ENCODE results near the gene SKOR2. TPM values are rescaled to one million over a fixed set of nuclear protein-coding genes. Genes with fewer than 3 reads are reported as not detected.

SKOR2 gene
- total and polyA plus RNA-seq, 4 donors, result 0.55 to 5.9 (median 3.2) TPM

DNA sequence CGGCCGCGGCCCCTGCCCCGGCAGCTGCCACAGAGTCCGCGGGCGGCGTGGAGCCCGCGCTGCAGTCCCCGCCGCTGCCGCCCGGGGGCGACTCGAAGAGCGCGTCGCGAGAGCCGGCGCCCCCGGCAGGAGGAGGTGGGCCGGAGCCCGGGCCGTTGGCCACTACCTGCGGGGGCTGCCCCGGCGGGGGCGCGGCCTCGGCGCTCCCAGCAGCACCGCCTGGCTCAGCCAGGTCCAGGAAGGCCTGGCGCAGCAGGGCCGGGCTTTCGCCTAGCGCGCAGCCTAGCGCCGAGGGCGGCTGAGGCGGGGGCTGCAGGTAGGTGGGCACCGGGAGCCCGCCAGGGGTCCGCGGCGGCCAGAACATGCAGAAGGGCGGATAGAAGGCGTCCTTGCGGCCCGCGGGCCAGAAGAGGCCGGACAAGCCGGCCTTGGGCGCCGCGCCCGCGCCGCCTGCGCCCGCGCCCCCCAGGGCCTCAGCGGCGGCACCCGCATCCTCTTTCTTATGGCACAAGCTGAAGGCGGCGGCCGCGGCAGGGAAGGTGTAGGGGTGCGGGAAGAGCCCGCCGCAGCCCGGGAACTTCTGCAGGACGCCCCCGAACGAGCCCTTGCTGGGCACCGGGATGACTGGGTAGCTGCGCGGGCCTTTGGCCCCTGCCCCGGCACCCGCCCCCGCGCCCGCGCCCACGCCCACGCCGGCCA lies 3.9 kb downstream of the SKOR2 start:
- peaks cover 21% of the 10 kb centered on the region for H3K4me1 ChIP-seq (ENCODE audit: control insufficient read depth, insufficient read depth, low read length)
- 5% methylated on average over 85 of the region's 90 CpGs for WGBS (ENCODE audit: insufficient coverage)
- H3K4me3 ChIP-seq (ENCODE audit: low read depth, low read length), result no peak overlapping the region
- no peak overlapping the region for H3K27ac ChIP-seq (ENCODE audit: low read depth, low read length)
- no peak for DNase-seq (ENCODE audit: low read depth in 4 of 6, low spot score in 6 of 6)
- H3K27me3 ChIP-seq (ENCODE audit: control insufficient read depth, insufficient read depth, low read length), result peaks cover 76% of the 10 kb centered on the region
- peaks cover 3% of the 10 kb centered on the region for H3K9me3 ChIP-seq (ENCODE audit: control insufficient read depth, insufficient read depth, low read length)
- no peaks in the 10 kb centered on the region for H3K36me3 ChIP-seq (ENCODE audit: control insufficient read depth, insufficient read depth, low read length)

DNA sequence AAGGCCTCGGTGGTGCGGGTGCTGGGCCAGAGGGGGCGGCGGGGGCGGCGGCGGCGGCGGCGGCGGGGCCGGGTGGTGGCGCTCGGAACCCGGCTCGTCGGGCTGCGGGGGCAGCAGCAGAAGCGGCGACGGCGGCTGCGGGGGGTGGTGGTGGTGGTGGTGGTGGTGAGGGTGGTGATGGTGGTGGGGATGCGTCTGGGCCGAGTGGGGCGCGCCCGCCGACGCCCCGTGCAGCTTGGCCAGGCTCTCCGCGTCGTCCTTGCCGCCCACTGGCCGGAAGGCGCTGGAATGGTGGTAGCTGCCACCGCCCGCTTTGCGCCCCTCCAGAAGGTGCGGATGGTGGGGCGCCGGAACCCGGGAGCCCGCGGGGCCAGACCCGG lies 4.4 kb downstream of the SKOR2 start:
- Histone ChIP-seq H3K27me3 (ENCODE audit: control insufficient read depth, insufficient read depth, low read length) (peaks cover 71% of the 10 kb centered on the region), H3K27ac (ENCODE audit: low read depth, low read length) (no peak overlapping the region), H3K4me1 (ENCODE audit: control insufficient read depth, insufficient read depth, low read length) (peaks cover 21% of the 10 kb centered on the region), H3K4me3 (ENCODE audit: low read depth, low read length) (no peak overlapping the region), H3K36me3 (ENCODE audit: control insufficient read depth, insufficient read depth, low read length) (no peaks in the 10 kb centered on the region), H3K9me3 (ENCODE audit: control insufficient read depth, insufficient read depth, low read length) (peaks cover 3% of the 10 kb centered on the region)
- WGBS (ENCODE audit: insufficient coverage), result 2% methylated on average over 38 of the region's 47 CpGs
- no peak for DNase-seq (ENCODE audit: low read depth in 4 of 6, low spot score in 6 of 6)

DNA sequence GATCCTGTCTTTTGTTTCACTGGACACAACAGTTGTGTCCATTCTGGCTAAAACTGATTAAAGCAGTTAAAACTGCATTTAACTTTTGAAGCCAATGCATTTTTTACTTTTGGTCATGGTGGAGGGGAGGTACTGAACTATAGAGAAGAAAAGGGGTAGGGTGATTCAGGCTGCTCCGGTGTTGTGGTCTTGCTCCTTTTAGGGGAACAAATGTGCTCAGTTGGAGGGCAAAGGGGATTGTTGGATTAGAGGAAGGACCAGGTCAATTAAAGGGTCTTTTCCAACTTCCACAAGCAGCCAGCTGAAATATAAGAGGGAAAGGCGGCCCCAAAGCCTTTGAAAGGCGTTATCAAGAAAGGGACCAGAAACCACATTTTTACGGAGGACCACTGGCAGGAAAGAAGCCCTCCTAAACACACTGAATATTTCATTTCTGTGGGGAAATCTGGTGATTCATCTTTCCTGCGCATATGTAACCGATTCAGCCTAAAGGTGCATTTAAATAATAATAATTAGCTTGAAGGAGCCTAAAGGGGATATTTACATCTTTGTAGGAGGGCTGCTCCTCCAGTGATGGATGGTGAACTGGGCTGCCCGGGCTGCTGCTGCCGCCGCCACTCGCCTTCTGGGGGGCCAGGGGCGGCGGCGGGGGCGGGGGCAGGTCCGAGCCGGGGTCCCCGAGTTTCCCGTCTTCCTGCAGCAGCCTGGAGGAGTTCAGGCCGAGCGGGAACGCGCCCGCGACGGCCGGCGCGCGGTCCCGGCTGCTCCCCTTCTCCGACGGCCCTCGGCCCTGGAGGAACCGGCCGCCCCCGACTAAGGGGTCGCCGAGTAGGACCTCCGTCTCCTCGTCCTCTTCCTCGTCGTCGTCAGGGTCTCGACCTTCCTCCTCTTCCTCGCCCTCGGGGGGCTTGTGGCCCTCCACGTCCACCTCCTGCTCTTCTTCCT lies 5.2 kb downstream of the SKOR2 start:
- Histone ChIP-seq H3K27me3 (ENCODE audit: control insufficient read depth, insufficient read depth, low read length) (peaks cover 67% of the 10 kb centered on the region), H3K4me3 (ENCODE audit: low read depth, low read length) (no peak overlapping the region), H3K27ac (ENCODE audit: low read depth, low read length) (no peak overlapping the region), H3K9me3 (ENCODE audit: control insufficient read depth, insufficient read depth, low read length) (peaks cover 3% of the 10 kb centered on the region), H3K4me1 (ENCODE audit: control insufficient read depth, insufficient read depth, low read length) (peaks cover 16% of the 10 kb centered on the region), H3K36me3 (ENCODE audit: control insufficient read depth, insufficient read depth, low read length) (no peaks in the 10 kb centered on the region)
- 6% methylated on average over 42 of the region's 47 CpGs for WGBS (ENCODE audit: insufficient coverage)
- no peak for DNase-seq (ENCODE audit: low read depth in 4 of 6, low spot score in 6 of 6)

DNA sequence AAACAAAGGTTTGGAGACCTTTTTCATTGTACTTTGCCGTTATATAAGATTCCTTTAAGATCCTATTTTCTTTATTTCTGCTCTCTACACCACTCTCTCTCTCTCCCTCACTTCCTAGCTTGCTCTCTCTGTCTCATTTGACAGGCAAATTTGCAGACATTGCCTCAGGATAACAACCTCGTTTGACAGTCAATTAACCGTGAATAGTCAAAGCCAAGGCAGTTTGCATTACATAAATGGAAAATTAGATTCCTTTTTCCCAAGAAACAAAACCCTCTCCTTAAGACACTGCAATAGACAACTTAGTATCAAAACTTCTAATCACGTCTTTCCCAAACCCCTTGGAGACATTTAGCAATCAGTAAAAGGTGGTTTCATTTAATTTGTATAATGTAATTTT lies 7.4 kb downstream of the SKOR2 start:
- Histone ChIP-seq H3K9me3 (ENCODE audit: control insufficient read depth, insufficient read depth, low read length) (peaks cover 3% of the 10 kb centered on the region), H3K27me3 (ENCODE audit: control insufficient read depth, insufficient read depth, low read length) (peaks cover 48% of the 10 kb centered on the region), H3K4me1 (ENCODE audit: control insufficient read depth, insufficient read depth, low read length) (peaks cover 7% of the 10 kb centered on the region), H3K36me3 (ENCODE audit: control insufficient read depth, insufficient read depth, low read length) (no peaks in the 10 kb centered on the region), H3K27ac (ENCODE audit: low read depth, low read length) (no peak overlapping the region), H3K4me3 (ENCODE audit: low read depth, low read length) (no peak overlapping the region)
- WGBS (ENCODE audit: insufficient coverage), result 50% methylated on average over 1 of the region's 4 CpGs
- DNase-seq (ENCODE audit: low read depth in 4 of 6, low spot score in 6 of 6), result peak in 2 of 6 donors; percentile 44 to 77

DNA sequence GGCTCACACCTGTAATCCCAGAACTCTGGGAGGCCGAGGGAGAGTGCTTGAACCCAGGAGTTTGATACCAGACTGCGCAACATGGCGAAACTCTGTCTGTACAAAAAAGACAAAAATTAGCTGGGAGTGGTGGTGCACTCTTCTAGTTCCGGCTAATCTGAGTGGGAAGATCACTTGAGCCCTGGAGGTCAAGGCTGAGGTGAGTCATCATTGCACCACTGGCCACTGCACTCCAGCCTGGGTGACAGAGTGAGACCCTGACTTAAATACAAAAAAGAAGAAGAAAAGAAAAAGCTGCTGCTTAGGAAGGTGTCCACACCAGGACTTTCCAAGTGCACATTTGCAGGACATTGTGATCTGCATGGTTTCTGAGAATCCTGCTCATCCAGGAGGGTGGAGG lies 16.4 kb downstream of the SKOR2 start:
- Histone ChIP-seq H3K27me3 (ENCODE audit: control insufficient read depth, insufficient read depth, low read length) (peaks cover 20% of the 10 kb centered on the region), H3K27ac (ENCODE audit: low read depth, low read length) (no peak overlapping the region), H3K4me3 (ENCODE audit: low read depth, low read length) (no peak overlapping the region), H3K36me3 (ENCODE audit: control insufficient read depth, insufficient read depth, low read length) (no peaks in the 10 kb centered on the region), H3K9me3 (ENCODE audit: control insufficient read depth, insufficient read depth, low read length) (no peaks in the 10 kb centered on the region), H3K4me1 (ENCODE audit: control insufficient read depth, insufficient read depth, low read length) (no peaks in the 10 kb centered on the region)
- no peak for DNase-seq (ENCODE audit: low read depth in 4 of 6, low spot score in 6 of 6)
- 88% methylated on average over 4 of the region's 4 CpGs for WGBS (ENCODE audit: insufficient coverage)

DNA sequence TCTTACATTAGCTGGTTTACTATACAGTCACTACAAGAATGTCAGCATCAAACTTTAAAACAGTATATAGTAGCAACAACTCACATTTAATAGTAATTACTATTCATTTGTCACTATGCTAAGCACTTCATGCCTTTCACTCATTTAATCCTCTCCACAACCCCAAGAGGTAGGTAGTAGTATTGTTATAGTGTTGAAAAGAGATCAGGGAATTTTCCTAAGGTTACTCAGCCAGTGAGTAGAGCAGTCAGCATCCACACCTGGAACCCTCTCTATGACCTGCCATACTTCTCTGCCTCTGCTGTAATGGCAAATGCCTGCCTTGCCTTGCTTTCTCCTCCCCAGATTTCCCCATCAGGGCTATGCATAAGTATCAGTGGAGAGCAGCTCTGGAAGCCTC lies 24.8 kb downstream of the SKOR2 start:
- no peak overlapping the region for H3K27ac ChIP-seq (ENCODE audit: low read depth, low read length)
- H3K27me3 ChIP-seq (ENCODE audit: control insufficient read depth, insufficient read depth, low read length), result peaks cover 17% of the 10 kb centered on the region
- no peak overlapping the region for H3K4me3 ChIP-seq (ENCODE audit: low read depth, low read length)
- H3K4me1 ChIP-seq (ENCODE audit: control insufficient read depth, insufficient read depth, low read length), result no peaks in the 10 kb centered on the region
- no peaks in the 10 kb centered on the region for H3K36me3 ChIP-seq (ENCODE audit: control insufficient read depth, insufficient read depth, low read length)
- H3K9me3 ChIP-seq (ENCODE audit: control insufficient read depth, insufficient read depth, low read length), result no peaks in the 10 kb centered on the region
- no peak for DNase-seq (ENCODE audit: low read depth in 4 of 6, low spot score in 6 of 6)

DNA sequence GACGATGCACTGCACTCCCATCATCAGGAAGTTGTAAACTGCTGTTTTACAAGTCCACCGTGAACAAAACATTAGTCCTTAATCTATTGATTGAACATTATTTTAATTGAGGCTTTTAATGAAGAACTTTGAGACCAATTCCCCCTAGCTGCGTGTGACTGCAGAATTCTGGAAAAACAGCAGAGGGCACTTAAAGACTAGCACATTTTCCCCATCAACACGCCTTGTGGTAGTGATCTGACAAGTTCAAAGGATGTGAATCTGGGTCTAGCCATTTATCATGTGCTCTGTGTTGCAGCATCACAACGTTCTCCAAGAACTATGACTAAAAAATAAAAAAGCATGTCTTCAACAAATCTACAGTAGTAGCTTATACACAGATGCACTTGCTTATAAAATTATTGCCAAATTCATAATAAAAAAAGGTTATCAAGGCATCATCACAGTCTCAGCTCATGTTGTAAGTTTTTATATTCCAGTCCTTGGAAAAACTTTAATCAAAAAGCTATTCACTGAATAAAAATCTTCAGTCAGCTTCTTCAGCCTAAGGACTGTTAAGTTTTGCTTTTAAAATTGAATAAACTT lies 35.8 kb downstream of the SKOR2 start:
- 0% methylated on average over 1 of the region's 5 CpGs for WGBS (ENCODE audit: insufficient coverage)
- Histone ChIP-seq H3K27me3 (ENCODE audit: control insufficient read depth, insufficient read depth, low read length) (peaks cover 19% of the 10 kb centered on the region), H3K36me3 (ENCODE audit: control insufficient read depth, insufficient read depth, low read length) (no peaks in the 10 kb centered on the region), H3K4me1 (ENCODE audit: control insufficient read depth, insufficient read depth, low read length) (no peaks in the 10 kb centered on the region), H3K27ac (ENCODE audit: low read depth, low read length) (no peak overlapping the region), H3K4me3 (ENCODE audit: low read depth, low read length) (no peak overlapping the region), H3K9me3 (ENCODE audit: control insufficient read depth, insufficient read depth, low read length) (no peaks in the 10 kb centered on the region)
- DNase-seq (ENCODE audit: low read depth in 4 of 6, low spot score in 6 of 6), result peak; percentile 41 to 94 (median 60)

DNA sequence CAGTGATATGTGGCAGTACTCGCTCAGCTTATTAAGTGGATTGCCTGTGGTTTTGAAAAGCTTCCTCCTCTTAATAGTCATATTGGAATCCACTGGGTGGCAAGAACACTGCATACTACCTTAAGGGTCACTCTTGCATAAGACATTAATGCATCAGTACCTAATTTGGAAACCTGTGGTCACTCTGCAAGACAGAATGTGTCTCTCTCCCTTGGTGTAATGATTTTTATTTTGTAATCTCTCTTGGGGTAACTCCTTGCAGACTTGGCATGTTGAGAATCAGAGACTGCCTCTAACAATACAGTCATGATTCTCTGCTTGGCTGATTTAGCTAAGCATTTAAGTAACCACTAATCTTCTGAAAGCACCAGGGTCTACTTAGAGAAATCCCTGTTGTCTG lies 42.3 kb downstream of the SKOR2 start:
- Histone ChIP-seq H3K36me3 (ENCODE audit: control insufficient read depth, insufficient read depth, low read length) (no peaks in the 10 kb centered on the region), H3K4me3 (ENCODE audit: low read depth, low read length) (no peak overlapping the region), H3K27me3 (ENCODE audit: control insufficient read depth, insufficient read depth, low read length) (peaks cover 13% of the 10 kb centered on the region), H3K4me1 (ENCODE audit: control insufficient read depth, insufficient read depth, low read length) (no peaks in the 10 kb centered on the region), H3K27ac (ENCODE audit: low read depth, low read length) (no peak overlapping the region), H3K9me3 (ENCODE audit: control insufficient read depth, insufficient read depth, low read length) (no peaks in the 10 kb centered on the region)
- DNase-seq (ENCODE audit: low read depth in 4 of 6, low spot score in 6 of 6), result peak in 1 of 6 donors; percentile 77
- no CpG with 5 or more reads among the region's 1 CpG for WGBS (ENCODE audit: insufficient coverage)

DNA sequence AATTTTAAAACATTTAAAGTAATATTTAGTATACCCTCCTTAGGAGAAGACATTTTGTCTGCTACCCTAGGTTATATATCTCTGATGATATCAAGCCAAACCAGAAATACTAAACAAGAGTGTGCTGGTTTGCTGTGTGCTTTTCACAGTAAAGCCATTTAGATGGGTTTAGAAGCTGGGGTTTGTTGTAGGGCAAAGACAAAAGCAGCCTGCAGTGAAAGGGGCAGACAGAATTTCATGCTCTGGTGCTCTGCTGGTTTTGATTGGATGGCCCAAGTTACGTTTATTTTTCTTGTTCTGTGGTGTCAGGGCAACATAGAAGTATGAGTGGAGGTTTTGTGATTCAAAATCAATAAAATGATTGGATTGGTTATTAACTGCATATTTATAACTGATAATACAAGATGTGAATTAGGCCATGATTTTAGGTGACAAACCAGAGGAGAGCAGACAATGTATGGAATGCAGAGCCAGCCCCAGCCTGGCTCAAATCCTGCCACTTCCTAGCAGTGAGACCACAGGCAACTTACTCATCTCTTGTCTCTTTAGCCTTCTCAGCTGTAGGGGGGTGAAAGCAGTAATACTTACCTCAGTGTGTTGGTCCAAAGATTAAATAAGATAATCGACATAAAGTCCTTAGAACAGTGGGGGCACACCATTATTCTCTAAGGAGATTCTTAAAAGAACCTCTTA lies 44.4 kb downstream of the SKOR2 start:
- Histone ChIP-seq H3K4me1 (ENCODE audit: control insufficient read depth, insufficient read depth, low read length) (no peaks in the 10 kb centered on the region), H3K4me3 (ENCODE audit: low read depth, low read length) (no peak overlapping the region), H3K27ac (ENCODE audit: low read depth, low read length) (no peak overlapping the region), H3K9me3 (ENCODE audit: control insufficient read depth, insufficient read depth, low read length) (no peaks in the 10 kb centered on the region), H3K27me3 (ENCODE audit: control insufficient read depth, insufficient read depth, low read length) (peaks cover 7% of the 10 kb centered on the region), H3K36me3 (ENCODE audit: control insufficient read depth, insufficient read depth, low read length) (no peaks in the 10 kb centered on the region)
- WGBS (ENCODE audit: insufficient coverage), result 20% methylated on average over 1 of the region's 2 CpGs
- DNase-seq (ENCODE audit: low read depth in 4 of 6, low spot score in 6 of 6), result no peak

All from spinal cord (tissue), 10 donors.